NCI-H1092 (cell line): ENCODE results near the gene ACBD6.

Source experiments
- DNase-seq: peaks from one replicate; lab custom pipeline; 2025; lab: John Stamatoyannopoulos, UW

The ACBD6 gene

GRCh38 chr1:180270530-180271271 is 231.7 kb downstream of the ACBD6 start:
- DNase-seq: no peak

- DNase-seq: no peak
Measured at GRCh38 chr1:180269645-180270529, 232.5 kb downstream of the ACBD6 start.

- DNase-seq: no peak
Measured at GRCh38 chr1:180268556-180269075, 233.8 kb downstream of the ACBD6 start.

GRCh38 chr1:180267761-180268555 is 234.4 kb downstream of the ACBD6 start:
- DNase-seq: no peak

GRCh38 chr1:180267211-180267561 is 235.2 kb downstream of the ACBD6 start:
- DNase-seq: no peak

GRCh38 chr1:180266275-180267210 is 235.8 kb downstream of the ACBD6 start:
- no peak for DNase-seq

- DNase-seq: no peak
Measured at GRCh38 chr1:180265871-180266270, 236.5 kb downstream of the ACBD6 start.

GRCh38 chr1:180265201-180265600 is 237.2 kb downstream of the ACBD6 start:
- DNase-seq: no peak

GRCh38 chr1:180264595-180264994 is 237.8 kb downstream of the ACBD6 start:
- no peak for DNase-seq

GRCh38 chr1:180262628-180263488 is 239.5 kb downstream of the ACBD6 start:
- no peak for DNase-seq

- DNase-seq: no peak
Measured at GRCh38 chr1:180261524-180262155, 240.7 kb downstream of the ACBD6 start.

- no peak for DNase-seq
Measured at GRCh38 chr1:180261030-180261429, 241.3 kb downstream of the ACBD6 start.

GRCh38 chr1:180260541-180260940 is 241.8 kb downstream of the ACBD6 start:
- DNase-seq: no peak

- DNase-seq: no peak
Measured at GRCh38 chr1:180259431-180260338, 242.7 kb downstream of the ACBD6 start.

GRCh38 chr1:180258935-180259334 is 243.4 kb downstream of the ACBD6 start:
- DNase-seq: no peak

- DNase-seq: no peak
Measured at GRCh38 chr1:180258290-180258689, 244.1 kb downstream of the ACBD6 start.

- DNase-seq: no peak
Measured at GRCh38 chr1:180257486-180257885, 244.9 kb downstream of the ACBD6 start.

GRCh38 chr1:180257028-180257386 is 245.4 kb downstream of the ACBD6 start:
- DNase-seq: no peak
